ENCODE data around the gene SETD1A.

SETD1A gene

DNA sequence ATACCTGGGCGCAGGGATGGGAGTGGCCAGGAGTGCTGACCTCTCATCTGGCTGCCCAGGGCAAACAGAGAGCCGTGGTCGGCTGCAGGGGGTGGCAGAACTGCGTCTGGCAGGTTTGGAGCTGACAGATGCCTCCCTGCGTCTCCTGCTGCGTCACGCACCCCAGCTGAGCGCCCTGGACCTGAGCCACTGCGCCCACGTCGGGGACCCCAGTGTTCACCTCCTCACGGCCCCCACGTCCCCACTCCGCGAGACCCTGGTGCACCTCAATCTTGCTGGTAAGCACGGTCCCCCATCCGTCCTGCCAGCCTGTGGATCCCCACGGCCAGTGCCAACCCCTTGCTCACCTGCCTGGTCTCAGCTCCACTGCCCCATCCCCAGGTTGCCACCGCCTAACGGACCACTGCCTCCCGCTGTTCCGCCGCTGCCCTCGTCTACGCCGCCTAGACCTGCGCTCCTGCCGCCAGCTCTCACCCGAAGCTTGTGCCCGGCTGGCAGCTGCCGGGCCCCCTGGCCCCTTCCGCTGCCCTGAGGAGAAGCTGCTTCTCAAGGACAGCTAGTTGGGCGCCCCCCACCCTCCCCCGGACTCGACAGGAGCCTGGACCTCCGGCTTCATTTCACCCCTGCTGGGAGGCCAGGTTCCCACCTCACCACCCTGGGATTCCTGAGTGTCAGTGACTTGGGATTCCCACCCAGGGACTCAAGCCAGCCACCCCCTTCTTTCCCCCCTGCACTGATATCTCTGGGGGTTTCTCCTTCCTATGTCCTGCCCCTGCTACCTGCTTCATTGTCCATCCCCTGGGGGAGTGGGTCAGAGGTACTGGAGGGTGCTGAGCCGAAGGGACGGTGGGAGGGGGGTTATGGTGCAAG lies 10.6 kb upstream of the SETD1A start:
- Histone ChIP-seq H3K36me3 (ENCODE audit: control insufficient read depth in 5 of 5, insufficient read depth in 5 of 5, low read length in 5 of 5) (peaks cover 3 to 31% (median 17%) of the 10 kb centered on the region in 5 donors), H3K9me3 (ENCODE audit: control insufficient read depth in 5 of 5, low read length in 5 of 5) (no peaks in the 10 kb centered on the region), H3K4me3 (ENCODE audit: low read depth in 1 of 5, low read length in 5 of 5) (no peak overlapping the region), H3K27ac (ENCODE audit: low read depth, low read length) (no peak overlapping the region), H3K4me1 (ENCODE audit: control insufficient read depth in 5 of 5, insufficient read depth in 5 of 5, low read length in 5 of 5) (peaks cover 5 to 43% (median 34%) of the 10 kb centered on the region in 5 donors), H3K27me3 (ENCODE audit: control insufficient read depth in 5 of 5, insufficient read depth in 4 of 5, low read length in 5 of 5) (no peaks in the 10 kb centered on the region), H3K9ac (ENCODE audit: low read length in 5 of 5) (no peak overlapping the region)

DNA sequence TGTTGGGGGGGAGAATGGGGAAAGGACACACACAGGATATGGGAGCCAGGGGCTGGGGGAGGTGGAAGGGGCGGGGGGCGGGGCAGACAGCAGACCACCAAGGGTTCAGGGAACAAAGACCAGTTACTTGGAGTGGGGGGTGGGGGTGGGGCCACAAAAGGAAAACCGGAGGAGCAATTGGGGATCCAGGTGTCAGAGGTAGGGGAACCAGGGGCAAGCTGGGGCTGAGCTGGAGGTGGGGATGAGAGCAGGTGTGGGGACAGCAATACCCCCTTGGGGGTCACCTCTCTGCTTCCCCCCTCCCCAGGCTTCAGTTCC lies 10.1 kb upstream of the SETD1A start:
- Histone ChIP-seq H3K4me3 (ENCODE audit: low read depth in 1 of 5, low read length in 5 of 5) (no peak overlapping the region), H3K27me3 (ENCODE audit: control insufficient read depth in 5 of 5, insufficient read depth in 4 of 5, low read length in 5 of 5) (no peaks in the 10 kb centered on the region), H3K36me3 (ENCODE audit: control insufficient read depth in 5 of 5, insufficient read depth in 5 of 5, low read length in 5 of 5) (peaks cover 3 to 30% (median 17%) of the 10 kb centered on the region in 5 donors), H3K9ac (ENCODE audit: low read length in 5 of 5) (peak overlapping the region in 1 of 5 donors; percentile 17), H3K27ac (ENCODE audit: low read depth, low read length) (no peak overlapping the region), H3K9me3 (ENCODE audit: control insufficient read depth in 5 of 5, low read length in 5 of 5) (no peaks in the 10 kb centered on the region), H3K4me1 (ENCODE audit: control insufficient read depth in 5 of 5, insufficient read depth in 5 of 5, low read length in 5 of 5) (peaks cover 5 to 42% (median 32%) of the 10 kb centered on the region in 5 donors)

DNA sequence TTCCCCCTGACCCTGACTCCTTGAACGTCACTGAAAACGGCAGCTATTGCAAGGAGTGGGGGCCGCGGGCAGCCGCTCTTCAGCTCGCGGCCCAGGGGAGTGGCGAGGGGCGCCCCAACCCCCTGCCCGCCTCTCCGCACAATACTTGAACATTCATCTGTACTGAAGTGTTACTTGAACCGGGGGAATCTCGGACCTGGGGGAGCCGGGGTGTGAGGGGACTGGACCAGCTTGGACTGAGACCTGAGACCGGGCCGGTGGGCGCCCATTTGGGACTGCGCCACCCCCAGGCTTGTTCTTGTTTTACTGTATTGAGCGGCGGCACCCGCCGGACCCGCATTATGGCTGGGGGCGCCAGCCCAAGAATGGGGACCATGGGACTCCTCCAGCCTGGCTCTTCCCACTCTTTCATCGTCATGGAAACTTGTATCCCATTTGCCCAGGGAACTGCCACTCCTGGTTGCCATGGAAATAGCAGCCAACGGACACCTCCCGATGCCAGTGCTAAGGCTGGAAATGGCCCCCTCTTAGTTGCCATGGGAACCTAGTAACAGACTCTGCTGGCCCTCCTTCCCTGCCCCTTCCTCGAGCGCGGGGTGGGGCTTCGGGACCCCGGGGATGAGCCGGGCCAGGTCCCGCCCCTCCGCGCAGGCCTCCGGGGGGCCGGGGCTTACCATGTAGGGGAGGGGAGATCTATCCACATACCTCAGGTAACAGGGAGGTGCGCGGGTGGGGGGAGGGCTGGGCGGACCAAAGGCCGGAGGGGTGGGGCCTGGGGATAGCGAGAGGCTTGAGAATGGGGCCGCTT lies 9.5 kb upstream of the SETD1A start:
- Histone ChIP-seq H3K4me3 (ENCODE audit: low read depth in 1 of 5, low read length in 5 of 5) (peak overlapping the region; percentile 13 to 82 (median 72)), H3K4me1 (ENCODE audit: control insufficient read depth in 5 of 5, insufficient read depth in 5 of 5, low read length in 5 of 5) (peaks cover 5 to 44% (median 32%) of the 10 kb centered on the region in 5 donors), H3K9me3 (ENCODE audit: control insufficient read depth in 5 of 5, low read length in 5 of 5) (no peaks in the 10 kb centered on the region), H3K36me3 (ENCODE audit: control insufficient read depth in 5 of 5, insufficient read depth in 5 of 5, low read length in 5 of 5) (peaks cover 3 to 26% (median 14%) of the 10 kb centered on the region in 5 donors), H3K27me3 (ENCODE audit: control insufficient read depth in 5 of 5, insufficient read depth in 4 of 5, low read length in 5 of 5) (no peaks in the 10 kb centered on the region), H3K9ac (ENCODE audit: low read length in 5 of 5) (peak overlapping the region in 2 of 5 donors; percentile 76 to 83), H3K27ac (ENCODE audit: low read depth, low read length) (peak overlapping the region; percentile 72)

DNA sequence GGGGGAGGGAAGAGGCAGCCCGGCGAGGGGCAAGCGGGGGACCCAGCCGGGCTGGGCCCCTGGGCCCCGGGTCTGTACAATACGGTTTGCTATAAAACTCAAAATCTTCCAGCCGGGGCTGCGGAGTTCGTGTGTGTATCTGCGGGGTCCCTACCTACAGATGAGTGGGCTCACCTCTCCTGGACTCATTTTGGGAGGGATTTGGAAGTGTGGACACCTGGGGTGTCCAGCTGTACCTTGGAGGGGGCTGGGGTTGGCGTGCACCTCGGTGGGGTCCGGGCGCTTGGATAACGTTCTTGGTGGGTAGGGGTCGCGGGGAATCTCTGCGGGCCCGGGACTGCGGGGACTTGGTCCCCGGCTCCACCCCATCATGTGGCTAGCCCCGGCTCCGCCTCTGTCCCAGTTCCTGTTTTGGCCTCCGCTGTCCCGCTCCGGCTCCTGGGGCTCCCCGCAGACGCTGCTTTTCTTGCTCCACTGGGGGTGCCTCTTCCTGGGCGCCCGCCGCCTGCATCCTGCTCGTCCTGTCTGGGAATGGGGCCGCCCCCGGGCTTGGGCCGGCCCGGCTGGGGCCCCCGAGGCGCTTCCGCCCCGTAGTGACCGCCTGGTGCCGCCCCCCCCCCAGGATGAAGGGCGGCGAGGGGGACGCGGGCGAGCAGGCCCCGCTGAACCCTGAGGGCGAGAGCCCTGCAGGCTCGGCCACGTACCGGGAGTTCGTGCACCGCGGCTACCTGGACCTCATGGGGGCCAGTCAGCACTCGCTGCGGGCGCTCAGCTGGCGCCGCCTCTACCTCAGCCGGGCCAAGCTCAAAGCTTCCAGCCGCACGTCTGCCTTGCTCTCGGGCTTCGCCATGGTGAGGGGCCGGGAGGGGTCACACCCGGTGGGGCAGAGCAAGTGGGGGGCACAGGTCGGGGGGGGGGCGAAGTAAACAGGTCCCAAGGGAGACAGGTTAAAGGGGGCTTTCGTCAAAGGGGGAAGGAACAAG lies 8.6 kb upstream of the SETD1A start, which contains the start of gene ORAI3:
Gene ORAI3, plus strand, starts transcription at position 402 of the 983 bp plus-strand sequence. Its CDS starts 222 bp downstream, at position 624.
- peaks cover 8 to 53% (median 40%) of the 10 kb centered on the region in 5 donors for H3K4me1 ChIP-seq (ENCODE audit: control insufficient read depth in 5 of 5, insufficient read depth in 5 of 5, low read length in 5 of 5)
- H3K27ac ChIP-seq (ENCODE audit: low read depth, low read length), result peak within 1 kb of the TSS; percentile 72
- peak within 1 kb of the TSS; percentile 39 to 83 (median 76) for H3K9ac ChIP-seq (ENCODE audit: low read length in 5 of 5)
- H3K9me3 ChIP-seq (ENCODE audit: control insufficient read depth in 5 of 5, low read length in 5 of 5), result no peaks in the 10 kb centered on the region
- no peaks in the 10 kb centered on the region for H3K27me3 ChIP-seq (ENCODE audit: control insufficient read depth in 5 of 5, insufficient read depth in 4 of 5, low read length in 5 of 5)
- peaks cover 3 to 28% (median 11%) of the 10 kb centered on the region in 5 donors for H3K36me3 ChIP-seq (ENCODE audit: control insufficient read depth in 5 of 5, insufficient read depth in 5 of 5, low read length in 5 of 5)
- H3K4me3 ChIP-seq (ENCODE audit: low read depth in 1 of 5, low read length in 5 of 5), result peak within 1 kb of the TSS; percentile 71 to 96 (median 81)

DNA sequence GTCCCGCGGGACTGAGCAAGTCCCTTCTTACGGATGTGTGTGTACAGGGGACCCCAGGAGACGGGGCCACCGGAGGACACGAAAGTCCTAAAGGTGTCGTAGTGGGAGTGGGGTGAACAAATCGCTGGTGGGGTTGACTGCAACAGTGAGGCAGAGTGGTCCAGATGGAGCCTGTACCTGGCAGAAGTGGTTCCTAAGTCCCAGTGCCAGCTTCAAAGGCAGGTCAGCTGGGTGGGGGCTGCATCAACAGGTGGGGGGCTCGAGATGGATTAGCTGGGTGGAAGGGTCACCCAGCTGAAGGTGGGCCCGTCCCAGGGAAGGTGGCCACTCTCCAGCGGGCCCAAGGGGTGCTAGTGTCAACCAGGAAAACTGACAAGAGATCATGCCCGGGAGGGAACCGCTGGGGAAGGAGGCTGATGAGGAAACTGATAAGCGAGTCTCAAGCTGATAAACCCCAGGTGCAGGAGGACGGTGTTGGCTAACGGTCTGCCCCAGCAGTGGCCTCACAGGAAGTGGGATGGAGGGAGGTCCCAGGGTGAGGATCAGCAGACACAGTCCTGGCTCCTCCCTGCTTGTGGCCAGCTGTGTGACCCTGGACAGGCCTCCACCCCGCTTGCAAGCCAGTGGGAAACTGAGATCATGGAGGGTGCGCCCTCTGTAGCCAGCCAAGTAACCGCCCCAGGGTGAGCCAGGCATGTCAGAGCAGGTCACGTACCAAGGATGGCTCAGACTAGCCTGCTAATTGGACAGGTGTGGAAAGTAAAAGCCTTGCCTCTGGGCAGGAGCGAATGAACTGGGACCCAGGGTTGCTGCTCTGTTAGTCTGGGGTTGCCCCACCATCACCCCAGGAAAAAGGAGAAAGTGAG lies 7.7 kb upstream of the SETD1A start:
- Histone ChIP-seq H3K4me3 (ENCODE audit: low read depth in 1 of 5, low read length in 5 of 5) (peak overlapping the region; percentile 71 to 96 (median 81)), H3K4me1 (ENCODE audit: control insufficient read depth in 5 of 5, insufficient read depth in 5 of 5, low read length in 5 of 5) (peaks cover 8 to 55% (median 46%) of the 10 kb centered on the region in 5 donors), H3K9me3 (ENCODE audit: control insufficient read depth in 5 of 5, low read length in 5 of 5) (no peaks in the 10 kb centered on the region), H3K9ac (ENCODE audit: low read length in 5 of 5) (peak overlapping the region; percentile 39 to 83 (median 76)), H3K36me3 (ENCODE audit: control insufficient read depth in 5 of 5, insufficient read depth in 5 of 5, low read length in 5 of 5) (peaks cover 0 to 21% (median 8%) of the 10 kb centered on the region in 5 donors), H3K27me3 (ENCODE audit: control insufficient read depth in 5 of 5, insufficient read depth in 4 of 5, low read length in 5 of 5) (no peaks in the 10 kb centered on the region), H3K27ac (ENCODE audit: low read depth, low read length) (peak overlapping the region; percentile 72)

DNA sequence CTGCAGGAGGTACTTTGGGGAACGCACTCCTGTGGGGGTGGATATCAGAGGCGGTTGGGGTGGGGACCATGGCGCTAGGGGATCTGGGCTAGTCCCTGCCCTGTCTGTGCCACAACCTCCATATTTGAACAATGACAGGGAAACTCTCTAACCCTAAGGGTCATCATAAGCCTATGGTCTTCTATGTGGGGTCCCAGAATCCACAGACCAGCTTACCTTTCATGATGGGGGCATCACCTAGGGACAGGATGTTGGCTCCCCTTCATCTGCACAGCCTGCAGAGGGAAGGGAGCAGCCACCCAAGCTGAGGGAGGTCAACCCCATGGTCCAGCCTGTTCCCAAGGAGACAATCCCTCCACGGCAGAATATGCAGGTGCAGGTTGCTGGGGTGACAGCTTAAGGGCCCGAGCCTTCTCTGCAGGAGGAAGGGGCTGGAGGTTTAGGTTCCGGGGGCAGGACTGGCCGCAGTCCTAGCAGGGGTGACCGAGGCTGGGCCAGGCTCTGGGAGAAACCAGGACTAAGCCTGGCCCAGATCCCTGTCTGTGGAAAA lies 7.0 kb upstream of the SETD1A start:
- no peaks in the 10 kb centered on the region for H3K27me3 ChIP-seq (ENCODE audit: control insufficient read depth in 5 of 5, insufficient read depth in 4 of 5, low read length in 5 of 5)
- peak overlapping the region; percentile 71 to 96 (median 81) for H3K4me3 ChIP-seq (ENCODE audit: low read depth in 1 of 5, low read length in 5 of 5)
- peak overlapping the region in 3 of 5 donors; percentile 76 to 83 (median 83) for H3K9ac ChIP-seq (ENCODE audit: low read length in 5 of 5)
- peak overlapping the region; percentile 72 for H3K27ac ChIP-seq (ENCODE audit: low read depth, low read length)
- peaks cover 0 to 18% (median 8%) of the 10 kb centered on the region in 5 donors for H3K36me3 ChIP-seq (ENCODE audit: control insufficient read depth in 5 of 5, insufficient read depth in 5 of 5, low read length in 5 of 5)
- H3K4me1 ChIP-seq (ENCODE audit: control insufficient read depth in 5 of 5, insufficient read depth in 5 of 5, low read length in 5 of 5), result peaks cover 8 to 55% (median 46%) of the 10 kb centered on the region in 5 donors
- H3K9me3 ChIP-seq (ENCODE audit: control insufficient read depth in 5 of 5, low read length in 5 of 5), result no peaks in the 10 kb centered on the region

DNA sequence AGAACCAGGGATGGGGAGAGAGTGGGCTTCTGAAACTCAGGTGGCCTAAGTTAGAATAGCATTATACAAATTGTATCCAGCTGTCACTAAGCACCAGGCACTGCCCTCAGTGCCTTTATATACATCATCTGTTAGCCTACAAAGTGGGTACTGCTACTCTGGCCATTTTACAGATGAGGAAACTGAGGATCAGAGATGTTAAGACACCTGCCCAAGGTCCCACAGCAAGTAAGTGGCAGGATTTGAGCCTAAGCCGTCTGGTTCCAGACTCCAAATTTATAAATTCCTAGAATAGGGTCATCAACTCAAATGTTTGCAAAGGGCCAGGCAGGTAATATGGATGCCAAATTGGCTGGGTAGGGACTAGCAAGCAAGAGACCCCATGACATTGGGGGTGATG lies 6.4 kb upstream of the SETD1A start:
- Histone ChIP-seq H3K4me3 (ENCODE audit: low read depth in 1 of 5, low read length in 5 of 5) (no peak overlapping the region), H3K9ac (ENCODE audit: low read length in 5 of 5) (no peak overlapping the region), H3K27me3 (ENCODE audit: control insufficient read depth in 5 of 5, insufficient read depth in 4 of 5, low read length in 5 of 5) (no peaks in the 10 kb centered on the region), H3K36me3 (ENCODE audit: control insufficient read depth in 5 of 5, insufficient read depth in 5 of 5, low read length in 5 of 5) (peaks cover 0 to 18% (median 8%) of the 10 kb centered on the region in 5 donors), H3K9me3 (ENCODE audit: control insufficient read depth in 5 of 5, low read length in 5 of 5) (no peaks in the 10 kb centered on the region), H3K27ac (ENCODE audit: low read depth, low read length) (peak overlapping the region; percentile 30), H3K4me1 (ENCODE audit: control insufficient read depth in 5 of 5, insufficient read depth in 5 of 5, low read length in 5 of 5) (peaks cover 8 to 56% (median 46%) of the 10 kb centered on the region in 5 donors)

DNA sequence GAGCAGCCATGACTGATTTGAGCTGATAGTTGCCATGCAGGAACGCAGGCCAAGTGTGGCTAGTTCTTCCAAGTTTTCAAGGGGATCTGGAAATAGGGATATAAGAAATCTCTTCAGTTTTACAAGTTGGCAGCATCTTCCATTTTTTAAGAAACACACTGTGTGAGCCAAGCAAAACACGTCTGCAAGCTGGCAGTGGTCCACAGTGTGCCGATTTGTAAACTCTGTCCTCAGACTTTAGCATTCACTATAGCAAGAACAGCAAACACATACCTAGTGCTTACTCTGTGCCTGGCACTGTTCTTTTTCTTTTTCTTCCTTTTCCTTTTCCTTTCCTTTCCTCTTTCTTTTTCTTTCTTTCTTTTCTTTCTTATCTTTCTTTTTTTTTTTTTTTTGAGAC lies 5.8 kb upstream of the SETD1A start:
- no peak overlapping the region for H3K9ac ChIP-seq (ENCODE audit: low read length in 5 of 5)
- peaks cover 8 to 61% (median 48%) of the 10 kb centered on the region in 5 donors for H3K4me1 ChIP-seq (ENCODE audit: control insufficient read depth in 5 of 5, insufficient read depth in 5 of 5, low read length in 5 of 5)
- H3K27me3 ChIP-seq (ENCODE audit: control insufficient read depth in 5 of 5, insufficient read depth in 4 of 5, low read length in 5 of 5), result no peaks in the 10 kb centered on the region
- H3K27ac ChIP-seq (ENCODE audit: low read depth, low read length), result peak overlapping the region; percentile 30
- H3K9me3 ChIP-seq (ENCODE audit: control insufficient read depth in 5 of 5, low read length in 5 of 5), result no peaks in the 10 kb centered on the region
- H3K36me3 ChIP-seq (ENCODE audit: control insufficient read depth in 5 of 5, insufficient read depth in 5 of 5, low read length in 5 of 5), result peaks cover 0 to 14% (median 4%) of the 10 kb centered on the region in 5 donors
- no peak overlapping the region for H3K4me3 ChIP-seq (ENCODE audit: low read depth in 1 of 5, low read length in 5 of 5)
